SK-N-SH (cell line): ENCODE results near the gene ST6GALNAC2.

ENCODE experiments used
- EZH2phosphoT487 ChIP-seq: fragments of 200-600 bp; sonication (generic); IDR thresholded peaks from 2 replicates; pipeline ENCODE4 v1.6.1; 2017; ENCODE audit warnings: low read depth, mixed run types, mild to moderate bottlenecking, antibody characterized with exemption, moderate library complexity, borderline replicate concordance
- FOXM1 ChIP-seq: IDR thresholded peaks from 2 replicates; pipeline ENCODE4 v1.4.0; 2012; ENCODE audit warnings: low read depth, mild to moderate bottlenecking
- MXI1 ChIP-seq: IDR thresholded peaks from 2 replicates; pipeline ENCODE4 v1.6.1; 2012; ENCODE audit warnings: mild to moderate bottlenecking, low read depth, low read length, improper control_type of control experiment
- POLR2AphosphoS5 ChIP-seq: IDR thresholded peaks from 2 replicates; pipeline ENCODE4 v1.6.1; 2012; ENCODE audit warnings: low read depth, low read length
- RAD21 ChIP-seq: IDR thresholded peaks from 2 replicates; pipeline ENCODE4 v1.6.1; 2012; ENCODE audit warnings: mild to moderate bottlenecking, low read length
- RFX5 ChIP-seq: IDR thresholded peaks from 2 replicates; pipeline ENCODE4 v1.6.1; 2012; ENCODE audit warnings: mild to moderate bottlenecking, improper control_type of control experiment, low read length
- SIN3A ChIP-seq: IDR thresholded peaks from 2 replicates; pipeline ENCODE4 v1.6.1; 2012; ENCODE audit warnings: low read depth, mild to moderate bottlenecking, low read length, moderate library complexity, borderline replicate concordance
- SMC3 ChIP-seq: IDR thresholded peaks from 2 replicates; pipeline ENCODE4 v1.6.1; 2012; ENCODE audit warnings: low read depth, low read length, improper control_type of control experiment
- TAF1 ChIP-seq: IDR thresholded peaks from 2 replicates; pipeline ENCODE4 v1.6.1; 2012; ENCODE audit warnings: low read depth, mild to moderate bottlenecking, low read length, moderate library complexity, borderline replicate concordance
- TF ChIP-seq, protein P1 (sequence below): fragments of 200-600 bp; sonication (generic); IDR thresholded peaks from 2 replicates; pipeline ENCODE4 v1.6.1; 2017; ENCODE audit warnings: antibody characterized with exemption, mild to moderate bottlenecking, moderate library complexity
- TF ChIP-seq, protein P2 (sequence below): IDR thresholded peaks from 2 replicates; pipeline ENCODE4 v1.4.0; 2012; ENCODE audit warnings: low read depth, borderline replicate concordance
- TF ChIP-seq, protein P3 (sequence below): IDR thresholded peaks from 2 replicates; pipeline ENCODE4 v1.4.0; 2012; ENCODE audit warnings: low read depth, borderline replicate concordance
- TF ChIP-seq, protein P4 (sequence below): IDR thresholded peaks from 2 replicates; pipeline ENCODE4 v1.4.0; 2012; ENCODE audit warnings: low read depth

DNA sequence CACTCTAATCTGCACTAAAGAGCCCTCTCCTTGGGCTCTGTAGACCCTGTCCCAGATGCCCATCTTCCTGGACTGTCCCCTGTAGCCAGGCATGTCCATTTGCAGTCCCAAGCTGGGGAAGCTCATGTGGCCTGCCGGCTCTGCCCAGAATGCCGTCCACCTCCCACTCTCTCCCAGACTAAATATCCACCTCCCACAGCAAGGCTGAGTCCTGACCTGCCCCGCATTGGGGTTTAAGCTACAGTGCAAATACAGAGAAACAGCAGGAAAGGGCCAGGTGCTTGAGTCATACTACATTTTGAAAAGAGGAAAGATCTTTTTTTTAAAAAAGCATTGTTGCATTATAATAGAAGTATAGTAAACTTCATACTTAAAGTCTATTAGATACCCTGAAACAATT, 3.0 kb downstream of the ST6GALNAC2 start:
- TF ChIP-seq, protein P1, sequence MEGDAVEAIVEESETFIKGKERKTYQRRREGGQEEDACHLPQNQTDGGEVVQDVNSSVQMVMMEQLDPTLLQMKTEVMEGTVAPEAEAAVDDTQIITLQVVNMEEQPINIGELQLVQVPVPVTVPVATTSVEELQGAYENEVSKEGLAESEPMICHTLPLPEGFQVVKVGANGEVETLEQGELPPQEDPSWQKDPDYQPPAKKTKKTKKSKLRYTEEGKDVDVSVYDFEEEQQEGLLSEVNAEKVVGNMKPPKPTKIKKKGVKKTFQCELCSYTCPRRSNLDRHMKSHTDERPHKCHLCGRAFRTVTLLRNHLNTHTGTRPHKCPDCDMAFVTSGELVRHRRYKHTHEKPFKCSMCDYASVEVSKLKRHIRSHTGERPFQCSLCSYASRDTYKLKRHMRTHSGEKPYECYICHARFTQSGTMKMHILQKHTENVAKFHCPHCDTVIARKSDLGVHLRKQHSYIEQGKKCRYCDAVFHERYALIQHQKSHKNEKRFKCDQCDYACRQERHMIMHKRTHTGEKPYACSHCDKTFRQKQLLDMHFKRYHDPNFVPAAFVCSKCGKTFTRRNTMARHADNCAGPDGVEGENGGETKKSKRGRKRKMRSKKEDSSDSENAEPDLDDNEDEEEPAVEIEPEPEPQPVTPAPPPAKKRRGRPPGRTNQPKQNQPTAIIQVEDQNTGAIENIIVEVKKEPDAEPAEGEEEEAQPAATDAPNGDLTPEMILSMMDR, result no peak
- TF ChIP-seq MXI1 (no peak), POLR2AphosphoS5 (no peak), FOXM1 (no peak), SIN3A (no peak), TAF1 (no peak), RAD21 (no peak), SMC3 (no peak), RFX5 (no peak), EZH2phosphoT487 (no peak)
- TF ChIP-seq, protein P2, sequence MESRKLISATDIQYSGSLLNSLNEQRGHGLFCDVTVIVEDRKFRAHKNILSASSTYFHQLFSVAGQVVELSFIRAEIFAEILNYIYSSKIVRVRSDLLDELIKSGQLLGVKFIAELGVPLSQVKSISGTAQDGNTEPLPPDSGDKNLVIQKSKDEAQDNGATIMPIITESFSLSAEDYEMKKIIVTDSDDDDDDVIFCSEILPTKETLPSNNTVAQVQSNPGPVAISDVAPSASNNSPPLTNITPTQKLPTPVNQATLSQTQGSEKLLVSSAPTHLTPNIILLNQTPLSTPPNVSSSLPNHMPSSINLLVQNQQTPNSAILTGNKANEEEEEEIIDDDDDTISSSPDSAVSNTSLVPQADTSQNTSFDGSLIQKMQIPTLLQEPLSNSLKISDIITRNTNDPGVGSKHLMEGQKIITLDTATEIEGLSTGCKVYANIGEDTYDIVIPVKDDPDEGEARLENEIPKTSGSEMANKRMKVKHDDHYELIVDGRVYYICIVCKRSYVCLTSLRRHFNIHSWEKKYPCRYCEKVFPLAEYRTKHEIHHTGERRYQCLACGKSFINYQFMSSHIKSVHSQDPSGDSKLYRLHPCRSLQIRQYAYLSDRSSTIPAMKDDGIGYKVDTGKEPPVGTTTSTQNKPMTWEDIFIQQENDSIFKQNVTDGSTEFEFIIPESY, result no peak
- TF ChIP-seq, protein P3, sequence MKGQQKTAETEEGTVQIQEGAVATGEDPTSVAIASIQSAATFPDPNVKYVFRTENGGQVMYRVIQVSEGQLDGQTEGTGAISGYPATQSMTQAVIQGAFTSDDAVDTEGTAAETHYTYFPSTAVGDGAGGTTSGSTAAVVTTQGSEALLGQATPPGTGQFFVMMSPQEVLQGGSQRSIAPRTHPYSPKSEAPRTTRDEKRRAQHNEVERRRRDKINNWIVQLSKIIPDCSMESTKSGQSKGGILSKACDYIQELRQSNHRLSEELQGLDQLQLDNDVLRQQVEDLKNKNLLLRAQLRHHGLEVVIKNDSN, result no peak
- TF ChIP-seq, protein P4, sequence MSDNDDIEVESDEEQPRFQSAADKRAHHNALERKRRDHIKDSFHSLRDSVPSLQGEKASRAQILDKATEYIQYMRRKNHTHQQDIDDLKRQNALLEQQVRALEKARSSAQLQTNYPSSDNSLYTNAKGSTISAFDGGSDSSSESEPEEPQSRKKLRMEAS, result no peak
